HEK293 (cell line): Measurements from ENCODE around the gene PRELID2.

Source experiments
- CTCF ChIA-PET: fragments of 350-600 bp; formaldehyde crosslinking; extraction: SDS; loops from one replicate; lab custom pipeline; 2021; ENCODE audit warnings: antibody characterized with exemption; lab: Yijun Ruan, JAX
- POLR2A ChIA-PET: fragments of 300-600 bp; formaldehyde crosslinking; extraction: SDS; loops from one replicate; lab custom pipeline; 2020; ENCODE audit warnings: antibody characterized with exemption, inconsistent platforms; lab: Yijun Ruan, JAX
- H3K27ac ChIP-seq: fragments of 200-500 bp; sonication (Bioruptor generic); 2 replicates; pipeline ENCODE4 v1.5.1; 2014; ENCODE audit warnings: low read depth, low read length, control low read depth, inconsistent platforms; ENCODE audit errors: extremely low read depth
- H3K36me3 ChIP-seq, 2 experiments: fragments of 200-500 bp in 1 of 2; sonication (Bioruptor generic) in 1 of 2; 1 replicate in 1 of 2; 2 replicates in 1 of 2; pipeline ENCODE4 v1.5.1; 2014 to 2017; ENCODE audit warnings: inconsistent platforms in 2 of 2, low read length in 2 of 2; ENCODE audit not compliant: control insufficient read depth in 2 of 2, insufficient read depth in 1 of 2
- H3K4me1 ChIP-seq: fragments of 200-500 bp; sonication (Bioruptor generic); 2 replicates; pipeline ENCODE4 v1.5.1; 2014; ENCODE audit warnings: mild to moderate bottlenecking, low read length, inconsistent platforms; ENCODE audit not compliant: control insufficient read depth, insufficient read depth
- H3K4me3 ChIP-seq: 2 replicates; pipeline ENCODE4 v1.5.1; 2011; ENCODE audit warnings: low read depth, mild to moderate bottlenecking, control low read depth, low read length, moderate library complexity
- H3K9me3 ChIP-seq: fragments of 200-500 bp; sonication (Bioruptor generic); 2 replicates; pipeline ENCODE4 v1.5.1; 2014; ENCODE audit warnings: low read depth, low read length, inconsistent platforms; ENCODE audit not compliant: control insufficient read depth, insufficient read depth
- AEBP2 ChIP-seq: fragments of 450-650 bp; formaldehyde crosslinking; IDR thresholded peaks from 2 replicates; pipeline ENCODE4 v1.5.1; 2016; ENCODE audit warnings: missing biosample characterization, missing genetic modification characterization, borderline replicate concordance
- BCL6B ChIP-seq: fragments of 450-650 bp; formaldehyde crosslinking; IDR thresholded peaks from 2 replicates; pipeline ENCODE4 v1.5.1; 2017; ENCODE audit warnings: missing biosample characterization, missing genetic modification characterization
- HOXA7 ChIP-seq: sonication (generic); formaldehyde crosslinking; IDR thresholded peaks from 2 replicates; pipeline ENCODE4 v1.8.1; 2022; ENCODE audit warnings: missing genetic modification reagents, borderline replicate concordance
- KLF1 ChIP-seq: fragments of 450-650 bp; formaldehyde crosslinking; IDR thresholded peaks from 2 replicates; pipeline ENCODE4 v1.5.1; 2016; ENCODE audit warnings: missing biosample characterization, missing genetic modification characterization
- OVOL3 ChIP-seq: fragments of 450-650 bp; formaldehyde crosslinking; IDR thresholded peaks from 2 replicates; pipeline ENCODE4 v1.5.1; 2016; ENCODE audit warnings: missing biosample characterization, missing genetic modification characterization
- RBAK ChIP-seq: fragments of 450-650 bp; formaldehyde crosslinking; IDR thresholded peaks from 2 replicates; pipeline ENCODE4 v1.5.1; 2016; ENCODE audit warnings: missing biosample characterization, missing genetic modification characterization
- SCRT1 ChIP-seq: fragments of 450-650 bp; formaldehyde crosslinking; IDR thresholded peaks from 2 replicates; pipeline ENCODE4 v1.5.1; 2016; ENCODE audit warnings: missing biosample characterization, missing genetic modification characterization, borderline replicate concordance
- TRIM28 ChIP-seq: IDR thresholded peaks from 2 replicates; pipeline ENCODE4 v1.6.1; 2011; ENCODE audit warnings: low read length, control low read depth, borderline replicate concordance
- ZBTB44 ChIP-seq: fragments of 450-650 bp; IDR thresholded peaks from 2 replicates; pipeline ENCODE4 v1.5.1; 2018; ENCODE audit warnings: missing biosample characterization, mild to moderate bottlenecking, missing genetic modification characterization
- ZNF146 ChIP-seq: fragments of 450-650 bp; formaldehyde crosslinking; IDR thresholded peaks from 2 replicates; pipeline ENCODE4 v1.5.1; 2016; ENCODE audit warnings: missing biosample characterization, missing genetic modification characterization
- ZNF354C ChIP-seq: fragments of 450-650 bp; formaldehyde crosslinking; IDR thresholded peaks from 2 replicates; pipeline ENCODE4 v1.5.1; 2016; ENCODE audit warnings: missing biosample characterization, missing genetic modification characterization, low read depth, borderline replicate concordance
- ZNF580 ChIP-seq: fragments of 450-650 bp; formaldehyde crosslinking; IDR thresholded peaks from 2 replicates; pipeline ENCODE4 v1.5.1; 2016; ENCODE audit warnings: missing biosample characterization, missing genetic modification characterization
- ZNF660 ChIP-seq: fragments of 450-650 bp; IDR thresholded peaks from 2 replicates; pipeline ENCODE4 v1.5.1; 2018; ENCODE audit warnings: missing biosample characterization, mild to moderate bottlenecking, missing genetic modification characterization
- ZNF701 ChIP-seq: fragments of 450-650 bp; formaldehyde crosslinking; IDR thresholded peaks from 2 replicates; pipeline ENCODE4 v1.5.1; 2016; ENCODE audit warnings: missing biosample characterization, missing genetic modification characterization
- ZNF792 ChIP-seq: fragments of 450-650 bp; formaldehyde crosslinking; IDR thresholded peaks from 2 replicates; pipeline ENCODE4 v1.5.1; 2016; ENCODE audit warnings: missing biosample characterization, missing genetic modification characterization
- ZNF837 ChIP-seq: fragments of 450-650 bp; formaldehyde crosslinking; IDR thresholded peaks from 2 replicates; pipeline ENCODE4 v1.5.1; 2016; ENCODE audit warnings: missing biosample characterization, missing genetic modification characterization
- ZSCAN16 ChIP-seq: fragments of 450-650 bp; formaldehyde crosslinking; IDR thresholded peaks from 2 replicates; pipeline ENCODE4 v1.5.1; 2016; ENCODE audit warnings: missing biosample characterization, missing genetic modification characterization
- ZSCAN30 ChIP-seq: fragments of 450-650 bp; IDR thresholded peaks from 2 replicates; pipeline ENCODE4 v1.5.1; 2018; ENCODE audit warnings: missing biosample characterization, mild to moderate bottlenecking, missing genetic modification characterization, moderate library complexity
- TF ChIP-seq, protein P1 (sequence below): fragments of 450-650 bp; formaldehyde crosslinking; IDR thresholded peaks from 2 replicates; pipeline ENCODE4 v1.5.1; 2016; ENCODE audit warnings: missing biosample characterization, missing genetic modification characterization, borderline replicate concordance
- TF ChIP-seq, protein P2 (sequence below): fragments of 450-650 bp; formaldehyde crosslinking; IDR thresholded peaks from 2 replicates; pipeline ENCODE4 v1.5.1; 2016; ENCODE audit warnings: missing biosample characterization, missing genetic modification characterization

The PRELID2 gene

DNA sequence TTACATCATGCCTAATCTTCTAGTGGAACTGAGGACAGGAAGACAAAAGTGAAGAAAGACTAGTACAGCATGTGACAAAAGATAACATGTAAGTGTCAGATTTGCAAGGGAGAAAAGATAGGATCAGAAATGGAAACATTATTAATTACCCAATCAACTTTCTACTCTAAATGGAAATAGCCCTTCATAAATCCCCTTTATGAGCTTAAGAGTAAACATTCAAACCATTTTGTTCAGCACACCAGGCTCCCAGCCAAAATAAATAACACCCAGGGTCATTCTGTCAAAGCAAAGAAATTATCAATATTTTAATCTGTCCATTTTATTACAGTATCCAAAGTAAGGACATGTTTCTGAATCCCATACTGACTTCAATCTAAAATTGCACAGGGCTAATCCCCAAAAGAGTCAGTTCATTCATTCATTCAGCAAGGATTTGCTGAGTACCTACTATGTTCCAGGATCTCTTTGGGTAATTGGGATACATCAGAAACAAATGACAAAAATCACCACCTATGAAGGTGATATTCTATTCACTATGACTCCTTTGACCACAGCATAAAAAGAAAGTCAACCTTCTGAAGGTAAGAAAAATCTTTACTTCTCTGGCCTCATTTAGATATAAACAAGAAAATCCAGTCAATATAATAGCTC is 5.3 kb downstream of the PRELID2 start (continued):
- TF ChIP-seq BCL6B (tag by site-specific recombination), result peak; percentile 58

- no peaks in the 10 kb centered on the region for H3K36me3 ChIP-seq
- no peak overlapping the region for H3K4me3 ChIP-seq
- H3K9me3 ChIP-seq, result no peaks in the 10 kb centered on the region
- ChIA-PET POLR2A (no interaction called here), CTCF (interaction anchor here (0.5 to 2.8 kb wide), 20 partner anchors 10 to 1624 kb away, joined by 3 to 26 read pairs (median 5); no protein-coding TSS in a partner anchor)
- TF ChIP-seq ZNF354C (no peak), ZNF146 (tag by site-specific recombination) (no peak), OVOL3 (tag by site-specific recombination) (no peak), TRIM28 (no peak)
- peaks cover 16% of the 10 kb centered on the region for H3K4me1 ChIP-seq
- no peak overlapping the region for H3K27ac ChIP-seq
Measured at GRCh38 chr5:145826895-145827674, 8.1 kb downstream of the PRELID2 start.

DNA sequence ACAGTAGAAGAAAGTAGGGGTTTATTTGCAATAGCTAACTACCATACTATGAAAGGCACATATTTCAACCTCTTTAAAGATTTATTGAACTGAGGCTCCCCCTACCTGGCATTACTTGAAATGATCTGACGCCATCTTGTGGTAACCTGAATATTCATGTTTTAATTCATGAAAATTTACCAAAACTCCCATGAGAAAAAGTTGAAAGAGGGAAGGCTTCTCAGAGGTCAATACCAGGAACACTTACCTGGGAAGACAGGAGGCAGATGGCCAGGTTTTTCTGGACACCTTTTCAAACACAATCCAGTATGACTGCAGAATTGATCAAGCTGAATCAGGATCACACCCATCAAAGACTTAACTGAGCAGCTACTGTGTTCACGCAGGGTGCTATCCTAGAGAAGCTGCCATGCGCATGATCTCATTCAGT is 9.4 kb downstream of the PRELID2 start:
- peaks cover 16% of the 10 kb centered on the region for H3K4me1 ChIP-seq
- H3K27ac ChIP-seq, result no peak overlapping the region
- no peaks in the 10 kb centered on the region for H3K36me3 ChIP-seq
- ChIA-PET CTCF (interaction anchor here (0.6 to 2.8 kb wide), 40 partner anchors 9 to 1762 kb away, joined by 3 to 26 read pairs (median 4); partner anchors contain the start of gene PRELID2), POLR2A (no interaction called here)
- H3K9me3 ChIP-seq, result no peaks in the 10 kb centered on the region
- H3K4me3 ChIP-seq, result no peak overlapping the region
- TF ChIP-seq ZSCAN16 (tag by site-specific recombination), result no peak
- TF ChIP-seq RBAK, result no peak
- no peak for TF ChIP-seq KLF1 (tag by site-specific recombination)
- TF ChIP-seq ZNF580 (tag by site-specific recombination), result 0 out of 2 replicates have a peak, but pooled peaks have one; percentile 47
- TF ChIP-seq, protein P1, sequence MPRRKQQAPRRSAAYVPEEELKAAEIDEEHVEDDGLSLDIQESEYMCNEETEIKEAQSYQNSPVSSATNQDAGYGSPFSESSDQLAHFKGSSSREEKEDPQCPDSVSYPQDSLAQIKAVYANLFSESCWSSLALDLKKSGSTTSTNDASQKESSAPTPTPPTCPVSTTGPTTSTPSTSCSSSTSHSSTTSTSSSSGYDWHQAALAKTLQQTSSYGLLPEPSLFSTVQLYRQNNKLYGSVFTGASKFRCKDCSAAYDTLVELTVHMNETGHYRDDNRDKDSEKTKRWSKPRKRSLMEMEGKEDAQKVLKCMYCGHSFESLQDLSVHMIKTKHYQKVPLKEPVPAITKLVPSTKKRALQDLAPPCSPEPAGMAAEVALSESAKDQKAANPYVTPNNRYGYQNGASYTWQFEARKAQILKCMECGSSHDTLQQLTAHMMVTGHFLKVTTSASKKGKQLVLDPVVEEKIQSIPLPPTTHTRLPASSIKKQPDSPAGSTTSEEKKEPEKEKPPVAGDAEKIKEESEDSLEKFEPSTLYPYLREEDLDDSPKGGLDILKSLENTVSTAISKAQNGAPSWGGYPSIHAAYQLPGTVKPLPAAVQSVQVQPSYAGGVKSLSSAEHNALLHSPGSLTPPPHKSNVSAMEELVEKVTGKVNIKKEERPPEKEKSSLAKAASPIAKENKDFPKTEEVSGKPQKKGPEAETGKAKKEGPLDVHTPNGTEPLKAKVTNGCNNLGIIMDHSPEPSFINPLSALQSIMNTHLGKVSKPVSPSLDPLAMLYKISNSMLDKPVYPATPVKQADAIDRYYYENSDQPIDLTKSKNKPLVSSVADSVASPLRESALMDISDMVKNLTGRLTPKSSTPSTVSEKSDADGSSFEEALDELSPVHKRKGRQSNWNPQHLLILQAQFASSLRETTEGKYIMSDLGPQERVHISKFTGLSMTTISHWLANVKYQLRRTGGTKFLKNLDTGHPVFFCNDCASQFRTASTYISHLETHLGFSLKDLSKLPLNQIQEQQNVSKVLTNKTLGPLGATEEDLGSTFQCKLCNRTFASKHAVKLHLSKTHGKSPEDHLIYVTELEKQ (tag by site-specific recombination), result no peak
- no peak for TF ChIP-seq TRIM28
- TF ChIP-seq ZSCAN30 (tag by site-specific recombination), result peak; percentile 64; the same call in 1 of the 2 replicates
- TF ChIP-seq ZNF660 (tag by site-specific recombination), result peak; percentile 29; the same call in 1 of the 2 replicates
- no peak for TF ChIP-seq ZNF837
- TF ChIP-seq ZNF146 (tag by site-specific recombination), result no peak
- no peak for TF ChIP-seq ZNF701 (tag by site-specific recombination)
- no peak for TF ChIP-seq ZNF792 (tag by site-specific recombination)
- TF ChIP-seq SCRT1 (tag by site-specific recombination), result no peak
- 0 out of 2 replicates have a peak, but pooled peaks have one; percentile 16 for TF ChIP-seq ZBTB44 (tag by site-specific recombination)
- no peak for TF ChIP-seq AEBP2 (tag by site-specific recombination)
- TF ChIP-seq HOXA7 (CRISPR knock-in tag), result no peak
- TF ChIP-seq, protein P2, sequence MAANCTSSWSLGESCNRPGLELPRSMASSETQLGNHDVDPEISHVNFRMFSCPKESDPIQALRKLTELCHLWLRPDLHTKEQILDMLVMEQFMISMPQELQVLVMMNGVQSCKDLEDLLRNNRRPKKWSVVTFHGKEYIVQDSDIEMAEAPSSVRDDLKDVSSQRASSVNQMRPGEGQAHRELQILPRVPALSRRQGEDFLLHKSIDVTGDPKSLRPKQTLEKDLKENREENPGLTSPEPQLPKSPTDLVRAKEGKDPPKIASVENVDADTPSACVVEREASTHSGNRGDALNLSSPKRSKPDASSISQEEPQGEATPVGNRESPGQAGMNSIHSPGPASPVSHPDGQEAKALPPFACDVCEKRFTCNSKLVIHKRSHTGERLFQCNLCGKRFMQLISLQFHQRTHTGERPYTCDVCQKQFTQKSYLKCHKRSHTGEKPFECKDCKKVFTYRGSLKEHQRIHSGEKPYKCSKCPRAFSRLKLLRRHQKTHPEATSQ (tag by site-specific recombination), result no peak
